WTC11 (cell line): ENCODE results near the gene CORO6.

ENCODE experiments used
- ESRRA ChIP-seq: sonication (generic); formaldehyde crosslinking; IDR thresholded peaks from 2 replicates; pipeline ENCODE4 v1.8.1; 2022; ENCODE audit warnings: mild to moderate bottlenecking, missing genetic modification reagents, borderline replicate concordance
- TF ChIP-seq, protein P1 (sequence below): fragments of 200-600 bp; IDR thresholded peaks from 2 replicates; pipeline ENCODE4 v1.8.0; 2022; ENCODE audit warnings: antibody characterized with exemption
- TF ChIP-seq, protein P2 (sequence below): sonication (generic); formaldehyde crosslinking; IDR thresholded peaks from 2 replicates; pipeline ENCODE4 v1.8.1; 2022; ENCODE audit warnings: low read depth, missing genetic modification reagents, borderline replicate concordance
- TF ChIP-seq, protein P3 (sequence below): sonication (generic); formaldehyde crosslinking; IDR thresholded peaks from 2 replicates; pipeline ENCODE4 v1.8.0; 2022; ENCODE audit warnings: missing genetic modification reagents
- TF ChIP-seq, protein P4 (sequence below): sonication (generic); formaldehyde crosslinking; IDR thresholded peaks from 2 replicates; pipeline ENCODE4 v1.8.1; 2022; ENCODE audit warnings: missing genetic modification reagents, borderline replicate concordance

DNA sequence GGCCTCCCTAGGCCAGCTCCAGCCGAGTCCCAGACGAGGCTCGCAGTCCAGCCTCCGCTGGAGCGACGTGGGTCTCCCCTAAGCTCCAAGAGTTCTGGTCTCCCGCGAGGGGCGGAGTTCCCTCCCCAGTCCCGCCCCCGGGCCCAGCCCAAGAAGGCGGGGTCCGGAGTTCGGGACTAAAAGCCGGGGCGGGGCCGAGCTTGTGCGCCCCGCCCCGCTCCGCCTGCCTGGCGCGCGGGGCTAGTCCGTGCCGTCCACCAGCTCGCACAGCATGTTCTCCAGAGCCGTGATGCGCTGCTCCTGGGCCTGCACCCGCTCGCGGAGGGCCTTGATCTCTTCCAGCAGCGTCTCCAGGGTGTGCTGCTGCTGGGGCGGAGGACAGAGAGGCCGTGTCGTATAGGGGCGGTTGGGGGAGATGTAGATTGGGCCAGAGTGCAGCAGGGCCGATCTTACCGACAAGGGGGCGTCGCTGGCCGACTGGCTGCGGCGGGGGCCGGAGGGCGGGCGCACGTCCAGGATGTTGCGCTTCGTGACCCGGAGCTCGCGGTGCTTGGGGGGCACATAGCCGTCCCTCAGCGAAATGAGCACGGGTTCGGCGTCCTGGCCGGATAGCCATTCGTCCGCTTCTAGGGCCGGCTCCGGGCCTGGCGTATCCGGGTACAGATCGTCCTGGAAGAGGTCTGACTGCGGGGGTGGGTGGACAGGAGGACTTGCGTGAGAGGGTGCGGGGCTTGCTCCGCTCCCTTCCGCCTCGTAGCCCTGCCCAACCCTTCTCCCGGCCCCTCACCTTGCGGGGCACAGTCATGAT is 7.0 kb downstream of the CORO6 start:
- TF ChIP-seq, protein P1, sequence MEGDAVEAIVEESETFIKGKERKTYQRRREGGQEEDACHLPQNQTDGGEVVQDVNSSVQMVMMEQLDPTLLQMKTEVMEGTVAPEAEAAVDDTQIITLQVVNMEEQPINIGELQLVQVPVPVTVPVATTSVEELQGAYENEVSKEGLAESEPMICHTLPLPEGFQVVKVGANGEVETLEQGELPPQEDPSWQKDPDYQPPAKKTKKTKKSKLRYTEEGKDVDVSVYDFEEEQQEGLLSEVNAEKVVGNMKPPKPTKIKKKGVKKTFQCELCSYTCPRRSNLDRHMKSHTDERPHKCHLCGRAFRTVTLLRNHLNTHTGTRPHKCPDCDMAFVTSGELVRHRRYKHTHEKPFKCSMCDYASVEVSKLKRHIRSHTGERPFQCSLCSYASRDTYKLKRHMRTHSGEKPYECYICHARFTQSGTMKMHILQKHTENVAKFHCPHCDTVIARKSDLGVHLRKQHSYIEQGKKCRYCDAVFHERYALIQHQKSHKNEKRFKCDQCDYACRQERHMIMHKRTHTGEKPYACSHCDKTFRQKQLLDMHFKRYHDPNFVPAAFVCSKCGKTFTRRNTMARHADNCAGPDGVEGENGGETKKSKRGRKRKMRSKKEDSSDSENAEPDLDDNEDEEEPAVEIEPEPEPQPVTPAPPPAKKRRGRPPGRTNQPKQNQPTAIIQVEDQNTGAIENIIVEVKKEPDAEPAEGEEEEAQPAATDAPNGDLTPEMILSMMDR = no peak
- TF ChIP-seq, protein P2, sequence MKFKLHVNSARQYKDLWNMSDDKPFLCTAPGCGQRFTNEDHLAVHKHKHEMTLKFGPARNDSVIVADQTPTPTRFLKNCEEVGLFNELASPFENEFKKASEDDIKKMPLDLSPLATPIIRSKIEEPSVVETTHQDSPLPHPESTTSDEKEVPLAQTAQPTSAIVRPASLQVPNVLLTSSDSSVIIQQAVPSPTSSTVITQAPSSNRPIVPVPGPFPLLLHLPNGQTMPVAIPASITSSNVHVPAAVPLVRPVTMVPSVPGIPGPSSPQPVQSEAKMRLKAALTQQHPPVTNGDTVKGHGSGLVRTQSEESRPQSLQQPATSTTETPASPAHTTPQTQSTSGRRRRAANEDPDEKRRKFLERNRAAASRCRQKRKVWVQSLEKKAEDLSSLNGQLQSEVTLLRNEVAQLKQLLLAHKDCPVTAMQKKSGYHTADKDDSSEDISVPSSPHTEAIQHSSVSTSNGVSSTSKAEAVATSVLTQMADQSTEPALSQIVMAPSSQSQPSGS = no peak
- TF ChIP-seq, protein P3, sequence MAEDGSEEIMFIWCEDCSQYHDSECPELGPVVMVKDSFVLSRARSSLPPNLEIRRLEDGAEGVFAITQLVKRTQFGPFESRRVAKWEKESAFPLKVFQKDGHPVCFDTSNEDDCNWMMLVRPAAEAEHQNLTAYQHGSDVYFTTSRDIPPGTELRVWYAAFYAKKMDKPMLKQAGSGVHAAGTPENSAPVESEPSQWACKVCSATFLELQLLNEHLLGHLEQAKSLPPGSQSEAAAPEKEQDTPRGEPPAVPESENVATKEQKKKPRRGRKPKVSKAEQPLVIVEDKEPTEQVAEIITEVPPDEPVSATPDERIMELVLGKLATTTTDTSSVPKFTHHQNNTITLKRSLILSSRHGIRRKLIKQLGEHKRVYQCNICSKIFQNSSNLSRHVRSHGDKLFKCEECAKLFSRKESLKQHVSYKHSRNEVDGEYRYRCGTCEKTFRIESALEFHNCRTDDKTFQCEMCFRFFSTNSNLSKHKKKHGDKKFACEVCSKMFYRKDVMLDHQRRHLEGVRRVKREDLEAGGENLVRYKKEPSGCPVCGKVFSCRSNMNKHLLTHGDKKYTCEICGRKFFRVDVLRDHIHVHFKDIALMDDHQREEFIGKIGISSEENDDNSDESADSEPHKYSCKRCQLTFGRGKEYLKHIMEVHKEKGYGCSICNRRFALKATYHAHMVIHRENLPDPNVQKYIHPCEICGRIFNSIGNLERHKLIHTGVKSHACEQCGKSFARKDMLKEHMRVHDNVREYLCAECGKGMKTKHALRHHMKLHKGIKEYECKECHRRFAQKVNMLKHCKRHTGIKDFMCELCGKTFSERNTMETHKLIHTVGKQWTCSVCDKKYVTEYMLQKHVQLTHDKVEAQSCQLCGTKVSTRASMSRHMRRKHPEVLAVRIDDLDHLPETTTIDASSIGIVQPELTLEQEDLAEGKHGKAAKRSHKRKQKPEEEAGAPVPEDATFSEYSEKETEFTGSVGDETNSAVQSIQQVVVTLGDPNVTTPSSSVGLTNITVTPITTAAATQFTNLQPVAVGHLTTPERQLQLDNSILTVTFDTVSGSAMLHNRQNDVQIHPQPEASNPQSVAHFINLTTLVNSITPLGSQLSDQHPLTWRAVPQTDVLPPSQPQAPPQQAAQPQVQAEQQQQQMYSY (CRISPR knock-in tag) = no peak
- TF ChIP-seq, protein P4, sequence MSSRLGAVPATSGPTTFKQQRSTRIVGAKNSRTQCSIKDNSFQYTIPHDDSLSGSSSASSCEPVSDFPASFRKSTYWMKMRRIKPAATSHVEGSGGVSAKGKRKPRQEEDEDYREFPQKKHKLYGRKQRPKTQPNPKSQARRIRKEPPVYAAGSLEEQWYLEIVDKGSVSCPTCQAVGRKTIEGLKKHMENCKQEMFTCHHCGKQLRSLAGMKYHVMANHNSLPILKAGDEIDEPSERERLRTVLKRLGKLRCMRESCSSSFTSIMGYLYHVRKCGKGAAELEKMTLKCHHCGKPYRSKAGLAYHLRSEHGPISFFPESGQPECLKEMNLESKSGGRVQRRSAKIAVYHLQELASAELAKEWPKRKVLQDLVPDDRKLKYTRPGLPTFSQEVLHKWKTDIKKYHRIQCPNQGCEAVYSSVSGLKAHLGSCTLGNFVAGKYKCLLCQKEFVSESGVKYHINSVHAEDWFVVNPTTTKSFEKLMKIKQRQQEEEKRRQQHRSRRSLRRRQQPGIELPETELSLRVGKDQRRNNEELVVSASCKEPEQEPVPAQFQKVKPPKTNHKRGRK (CRISPR knock-in tag) = no peak
- TF ChIP-seq ESRRA (CRISPR knock-in tag) = no peak
